ENCODE data around the gene COPS2. TPM values are rescaled to one million over a fixed set of nuclear protein-coding genes. Genes with fewer than 3 reads are reported as not detected.
"Not testable (repeated sequence)": the region's sequence is repeated elsewhere in the genome, so short reads cannot be mapped to it uniquely, and the experiment has no call there.

The COPS2 gene
- total RNA-seq, 4 donors from 2014 or later: 48.8 to 76.1 (median 52.6) TPM

- WGBS, 2 donors: 66 to 74% methylated on average over 1 of the region's 1 CpG
- TF ChIP-seq POLR2A (IDR thresholded peaks at IDR 0.05) (no peak), CTCF (IDR thresholded peaks at IDR 0.05) (no peak)
- intact Hi-C loops (cut with DNase I; ENCODE audit: low total_unique reads): no loop called here
Measured at GRCh38 chr15:49179433-49180190, 24.2 kb upstream of the COPS2 start.

GRCh38 chr15:49178497-49178896 lies 23.1 kb upstream of the COPS2 start:
- TF ChIP-seq CTCF (IDR thresholded peaks at IDR 0.05) (no peak), POLR2A (IDR thresholded peaks at IDR 0.05) (no peak)
- no peak for DNase-seq (ENCODE audit: low spot score in 2 of 2)
- intact Hi-C loops (cut with DNase I; ENCODE audit: low total_unique reads): no loop called here
- 94 to 98% methylated on average over 7 of the region's 7 CpGs for WGBS, 2 donors
- H3K4me3 ChIP-seq (ENCODE audit: low read depth, poor library complexity, severe bottlenecking): no peak overlapping the region

More at GRCh38 chr15:49179433-49180190, 24.2 kb upstream of the COPS2 start:
- DNase-seq (ENCODE audit: low spot score in 2 of 2): no peak
- no peak overlapping the region for H3K4me3 ChIP-seq (ENCODE audit: low read depth, poor library complexity, severe bottlenecking)

GRCh38 chr15:49175582-49176397 lies 20.4 kb upstream of the COPS2 start:
- H3K4me3 ChIP-seq (ENCODE audit: low read depth, poor library complexity, severe bottlenecking); DNase-seq (ENCODE audit: low spot score in 2 of 2): not testable (repeated sequence)
- intact Hi-C loops (cut with DNase I; ENCODE audit: low total_unique reads): loop anchor here (2.0 kb wide), 1 partner anchor 55 kb away; no protein-coding TSS in a partner anchor
- WGBS, 2 donors: 95% methylated on average over 6 of the region's 6 CpGs

GRCh38 chr15:49174902-49175301 lies 19.5 kb upstream of the COPS2 start:
- intact Hi-C loops (cut with DNase I; ENCODE audit: low total_unique reads): no loop called here
- TF ChIP-seq POLR2A (IDR thresholded peaks at IDR 0.05) (no peak), CTCF (IDR thresholded peaks at IDR 0.05) (no peak)
- no peak overlapping the region for H3K4me3 ChIP-seq (ENCODE audit: low read depth, poor library complexity, severe bottlenecking)
- 89% methylated on average over 3 of the region's 3 CpGs for WGBS, 2 donors
- no peak for DNase-seq (ENCODE audit: low spot score in 2 of 2)

GRCh38 chr15:49171790-49172189 lies 16.4 kb upstream of the COPS2 start:
- H3K4me3 ChIP-seq (ENCODE audit: low read depth, poor library complexity, severe bottlenecking): no peak overlapping the region
- intact Hi-C loops (cut with DNase I; ENCODE audit: low total_unique reads): no loop called here
- no peak for TF ChIP-seq POLR2A (IDR thresholded peaks at IDR 0.05)
- TF ChIP-seq CTCF (IDR thresholded peaks at IDR 0.05): no peak
- no peak for DNase-seq (ENCODE audit: low spot score in 2 of 2)
- WGBS, 2 donors: 98% methylated on average over 12 of the region's 12 CpGs

- intact Hi-C loops (cut with DNase I; ENCODE audit: low total_unique reads): no loop called here
- TF ChIP-seq POLR2A (IDR thresholded peaks at IDR 0.05) (peak in 1 of 2 donors; percentile 14), CTCF (IDR thresholded peaks at IDR 0.05) (no peak)
- H3K4me3 ChIP-seq (ENCODE audit: low read depth, poor library complexity, severe bottlenecking): peak within 1 kb of the TSS; percentile 45
- WGBS, 2 donors: 2 to 6% methylated on average over 30 of the region's 30 CpGs
- peak; percentile 93 to 98 for DNase-seq (ENCODE audit: low spot score in 2 of 2)
Measured at GRCh38 chr15:49169880-49170597, 14.6 kb upstream of the COPS2 start, which contains the start of gene GALK2. GALK2 (plus strand) TSS chr15:49170247; CDS start chr15:49170323, 76 bp downstream.
